Germinal center (tissue), 1 donor: Measurements from ENCODE around the gene CNTFR.

Experiments
- DNase-seq: peaks from one replicate; pipeline ENCODE4 v3.0.0; 2012; ENCODE audit warnings: mixed read lengths, low spot score

The CNTFR gene

GRCh38 chr9:34507556-34507955 is 82.0 kb downstream of the CNTFR start:
- no peak for DNase-seq

GRCh38 chr9:34506623-34507022 is 82.9 kb downstream of the CNTFR start:
- no peak for DNase-seq

DNA sequence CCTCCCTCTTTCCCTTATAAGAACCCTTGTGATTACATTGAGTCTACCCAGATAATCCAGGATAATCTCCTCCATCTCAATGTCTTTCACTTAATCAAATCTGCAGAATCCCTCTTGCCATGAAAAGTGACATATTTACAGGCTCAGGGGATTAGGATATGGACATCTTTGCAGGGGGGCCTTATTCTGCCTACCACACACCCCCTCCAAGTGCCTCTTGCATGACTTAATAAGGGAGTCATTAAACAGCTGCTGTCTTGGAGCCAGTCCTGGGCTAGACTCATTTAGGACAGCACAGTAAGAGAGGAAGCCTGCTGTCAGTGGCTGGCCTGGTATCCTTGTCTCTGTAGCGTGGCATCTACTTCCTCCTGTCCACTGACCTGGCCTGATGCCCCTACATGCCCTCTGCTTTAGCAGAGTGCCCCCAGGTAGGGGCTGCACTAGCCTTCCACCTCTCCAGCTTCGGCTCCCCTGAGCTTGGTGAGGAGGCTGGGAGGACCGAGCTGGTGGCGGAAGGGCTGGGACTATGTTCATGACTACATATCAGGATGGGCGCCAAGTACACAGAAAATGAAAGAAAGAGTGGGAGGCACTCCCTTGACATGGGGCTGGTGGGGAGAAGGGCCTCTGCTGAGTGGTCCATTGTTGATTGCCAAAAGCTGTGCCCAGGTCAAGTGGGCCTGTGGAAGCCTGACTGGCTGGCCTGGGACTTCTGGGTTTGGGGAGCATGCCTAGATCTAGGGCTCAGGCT is 84.0 kb downstream of the CNTFR start:
- no peak for DNase-seq

DNA sequence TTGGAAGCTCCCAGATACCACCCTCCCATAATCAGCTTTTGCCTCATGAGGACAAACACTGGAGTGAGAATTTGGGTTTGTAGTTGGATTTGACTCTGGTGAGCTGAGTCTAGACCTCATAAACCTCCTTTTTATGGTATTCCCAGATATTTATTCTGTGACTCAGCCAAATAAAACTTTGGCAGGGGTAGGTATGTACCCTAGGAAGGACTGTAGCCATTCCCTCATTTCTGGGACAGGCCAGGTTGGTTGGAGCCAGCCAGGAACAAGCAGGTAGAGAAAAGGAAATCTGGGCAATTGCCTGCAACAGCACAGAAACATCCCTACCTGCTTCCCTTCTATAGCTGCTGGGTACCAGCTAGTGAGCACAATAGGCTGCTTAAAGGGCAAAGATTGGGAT is 86.1 kb downstream of the CNTFR start:
- no peak for DNase-seq

DNA sequence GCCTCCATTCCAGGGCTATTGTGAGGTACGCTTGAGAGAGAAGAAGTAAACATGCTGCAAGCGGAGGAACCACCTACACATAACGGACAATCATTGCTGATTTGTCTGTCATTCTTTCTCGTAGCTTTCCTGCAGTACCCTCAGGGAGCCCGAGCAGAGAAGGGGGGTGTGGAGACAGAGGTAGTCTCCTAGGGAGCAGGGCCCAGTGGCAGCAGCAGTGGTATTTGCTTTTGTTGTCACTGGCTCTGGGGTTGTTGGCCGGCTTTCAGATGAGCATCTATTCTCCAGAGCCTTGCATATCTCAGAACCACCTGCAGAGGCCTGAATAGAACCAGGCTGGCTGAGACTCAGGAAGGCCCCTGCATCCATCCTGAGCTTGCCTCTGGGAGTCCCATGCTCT is 86.6 kb downstream of the CNTFR start:
- DNase-seq: no peak

DNA sequence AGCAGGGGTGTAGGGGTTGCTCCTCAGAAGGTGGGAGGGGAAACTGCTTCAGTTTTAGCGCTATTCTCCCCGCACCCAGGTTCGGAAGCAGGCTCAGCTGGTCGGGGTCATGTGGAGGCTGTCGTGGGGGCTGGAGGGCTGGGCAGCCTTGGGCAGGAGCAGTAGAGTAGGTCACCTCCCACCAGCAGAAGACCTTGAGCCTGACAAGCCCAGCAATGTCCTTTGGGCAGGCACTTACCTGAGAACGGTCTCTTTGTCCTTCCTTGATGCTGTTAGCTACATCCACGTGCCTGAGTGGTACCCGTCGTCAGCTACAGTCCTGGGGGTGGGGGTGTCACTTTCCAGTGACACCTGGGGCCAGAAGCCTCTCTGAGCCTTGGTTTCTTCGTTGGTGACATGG is 87.1 kb downstream of the CNTFR start:
- no peak for DNase-seq

GRCh38 chr9:34501889-34502425 is 87.6 kb downstream of the CNTFR start:
- DNase-seq: no peak
